Naive B cell (primary cell): Measurements from ENCODE around the gene CELF4. TPM values are rescaled to one million over a fixed set of nuclear protein-coding genes. Genes with fewer than 3 reads are reported as not detected.

Experiments used
- ATAC-seq, 2 donors: fragments of 150-1000 bp; cut with Tn5 transposase; 2 replicates each; pipeline ENCODE4 v1.10.0; 2021; ENCODE audit warnings: low read depth in 2 of 2, mild to moderate bottlenecking in 2 of 2, moderate library complexity in 2 of 2
- DNase-seq: peaks from one replicate; pipeline ENCODE4 v3.0.0; 2022
- H3K27ac Mint-ChIP-seq, 6 donors: one replicate each; pipeline ENCODE4 v1.8.0; 2020 to 2022; ENCODE audit warnings: mild to moderate bottlenecking in 6 of 6, mixed read lengths in 6 of 6, moderate library complexity in 5 of 6, inconsistent platforms in 2 of 6
- H3K27me3 Mint-ChIP-seq, 3 donors: one replicate each; pipeline ENCODE4 v1.8.0; 2021 to 2022; ENCODE audit warnings: mixed read lengths in 3 of 3, mild to moderate bottlenecking in 1 of 3
- H3K36me3 Mint-ChIP-seq, 2 donors: one replicate each; pipeline ENCODE4 v1.8.0; 2020 to 2022; ENCODE audit warnings: mixed read lengths in 2 of 2, inconsistent platforms in 1 of 2, mild to moderate bottlenecking in 1 of 2
- H3K4me1 Mint-ChIP-seq, 3 donors: one replicate each; pipeline ENCODE4 v1.8.0; 2020 to 2022; ENCODE audit warnings: mixed read lengths in 3 of 3, inconsistent platforms in 1 of 3, mild to moderate bottlenecking in 1 of 3, moderate library complexity in 1 of 3
- H3K4me3 Mint-ChIP-seq, 8 donors: one replicate each; pipeline ENCODE4 v1.8.0; 2020 to 2022; ENCODE audit warnings: mild to moderate bottlenecking in 8 of 8, mixed read lengths in 8 of 8, moderate library complexity in 8 of 8, inconsistent platforms in 2 of 8
- H3K9me3 Mint-ChIP-seq, 7 donors: one replicate each; pipeline ENCODE4 v1.8.0; 2020 to 2022; ENCODE audit warnings: mixed read lengths in 7 of 7, mild to moderate bottlenecking in 5 of 7, inconsistent platforms in 2 of 7, moderate library complexity in 1 of 7
- polyA plus RNA-seq, 6 donors: library from polyadenylated mRNA; unstranded; fragments of 300-500 nt; fragmentation: Illumina TruSeq; gene quantifications; one replicate each; pipeline ENCODE4 v1.2.3, GENCODE V29; 2021; ENCODE audit warnings: low read depth in 6 of 6

The CELF4 gene
- polyA plus RNA-seq, 6 donors from 2014 or later = 0.21 to 0.34 (median 0.24) TPM; not detected in 1

DNA sequence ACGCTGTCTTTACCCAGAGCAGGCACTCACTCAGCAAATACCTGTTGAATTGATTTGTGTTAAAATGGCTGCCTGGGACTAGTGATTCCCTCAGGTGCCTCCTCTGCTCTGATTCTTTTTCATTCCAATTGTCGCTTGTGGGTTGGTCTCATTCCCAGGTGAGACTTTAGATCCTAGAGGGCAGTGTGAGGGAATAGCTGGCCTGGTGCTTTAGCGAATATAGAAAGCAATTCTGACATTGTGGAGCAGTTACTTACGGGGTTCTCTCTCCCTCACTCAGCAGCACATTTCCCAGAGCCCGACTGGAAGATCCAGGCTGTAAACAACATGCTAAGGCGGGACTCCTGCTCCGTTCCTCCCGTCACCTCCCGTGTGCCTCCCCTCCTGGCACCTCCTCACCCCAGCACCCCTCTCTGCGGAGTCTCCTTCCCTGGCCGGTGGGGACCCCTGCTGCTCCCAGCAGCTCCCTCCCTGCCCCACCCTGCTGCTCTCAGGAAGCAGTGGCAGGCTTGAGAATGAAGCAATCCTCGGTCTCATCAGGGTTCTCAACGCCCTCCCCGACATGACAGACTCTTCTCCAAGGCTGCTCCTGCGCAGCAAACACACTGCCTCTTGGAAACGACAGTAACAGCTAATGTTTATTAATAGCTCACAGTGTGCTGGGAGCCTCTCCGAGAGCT, 26.9 kb downstream of the CELF4 start:
- no peak for ATAC-seq
- Mint-ChIP-seq H3K4me1 (peaks cover 0 to 6% (median 6%) of the 10 kb centered on the region in 3 donors), H3K27ac (no peak overlapping the region), H3K36me3 (no peaks in the 10 kb centered on the region), H3K27me3 (peaks cover 15 to 61% (median 34%) of the 10 kb centered on the region in 3 donors), H3K9me3 (peaks cover 0 to 2% (median 0%) of the 10 kb centered on the region in 7 donors), H3K4me3 (no peak overlapping the region)
- DNase-seq = no peak

DNA sequence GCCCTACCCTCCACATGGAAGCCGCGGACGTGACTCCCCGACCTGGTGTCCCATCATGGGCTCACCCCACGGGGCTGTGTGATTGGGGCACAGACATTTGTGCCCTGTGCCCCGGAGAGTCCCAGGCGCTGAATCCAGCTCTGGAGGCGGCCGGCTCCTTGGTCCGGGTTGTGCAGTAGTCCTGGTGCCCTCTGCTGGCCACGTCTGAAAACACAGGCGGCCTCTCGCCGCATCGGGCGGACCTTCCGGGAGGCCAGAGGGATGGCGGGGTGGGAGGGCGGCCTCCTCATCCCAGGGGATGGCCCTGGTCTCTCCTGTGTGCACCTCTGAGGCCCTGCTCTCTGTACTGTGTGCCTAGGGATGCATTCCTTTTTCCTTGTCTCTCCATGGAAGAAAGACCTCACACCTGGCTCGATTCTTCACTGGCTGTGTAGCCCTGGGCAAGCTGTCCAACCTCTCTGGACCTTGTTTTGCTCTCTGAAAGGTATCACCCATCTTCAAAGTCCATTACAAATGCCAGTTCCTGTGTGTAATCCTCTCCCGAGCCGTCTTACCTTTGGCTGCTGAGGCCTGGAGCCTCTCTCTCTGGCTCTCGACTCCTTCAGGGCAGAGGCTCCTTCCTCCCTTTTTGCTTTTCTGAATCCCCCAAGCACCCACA, 27.6 kb downstream of the CELF4 start:
- H3K4me1 Mint-ChIP-seq = peaks cover 0 to 6% (median 6%) of the 10 kb centered on the region in 3 donors

GRCh38 chr18:37536656-37537055, 28.9 kb downstream of the CELF4 start:
- DNase-seq = no peak
- ATAC-seq = no peak
- no peak overlapping the region for H3K4me3 Mint-ChIP-seq
- H3K4me1 Mint-ChIP-seq = peaks cover 0 to 6% (median 6%) of the 10 kb centered on the region in 3 donors
- H3K27me3 Mint-ChIP-seq = peaks cover 25 to 57% (median 40%) of the 10 kb centered on the region in 3 donors
- peaks cover 0 to 2% (median 0%) of the 10 kb centered on the region in 7 donors for H3K9me3 Mint-ChIP-seq
- no peaks in the 10 kb centered on the region for H3K36me3 Mint-ChIP-seq
- no peak overlapping the region for H3K27ac Mint-ChIP-seq

More for the DNA sequence above, 27.6 kb downstream of the CELF4 start:
- DNase-seq (no peak), ATAC-seq (no peak)
- Mint-ChIP-seq H3K27me3 (peaks cover 15 to 59% (median 34%) of the 10 kb centered on the region in 3 donors), H3K9me3 (peaks cover 0 to 2% (median 0%) of the 10 kb centered on the region in 7 donors), H3K27ac (no peak overlapping the region), H3K36me3 (no peaks in the 10 kb centered on the region), H3K4me3 (no peak overlapping the region)

DNA sequence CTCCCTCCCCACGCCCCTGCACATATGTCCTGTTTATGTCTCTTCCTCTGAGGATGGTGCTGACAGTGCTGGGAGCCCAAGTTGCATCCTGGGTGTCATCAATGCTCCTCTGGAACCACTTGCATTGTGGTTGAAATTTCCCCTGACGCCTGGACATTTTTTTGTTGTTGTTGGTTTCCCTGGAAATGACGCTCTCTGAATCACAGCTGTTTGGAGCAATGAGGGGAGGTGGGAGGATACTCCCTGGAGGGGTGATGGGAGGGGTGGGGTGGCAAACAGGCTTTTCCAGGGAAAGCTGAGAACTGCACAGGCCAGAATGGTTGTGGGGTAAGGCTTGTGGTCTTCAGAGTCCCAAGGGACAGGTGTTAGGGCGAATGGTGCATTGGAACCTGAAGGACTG, 29.6 kb downstream of the CELF4 start:
- H3K27ac Mint-ChIP-seq = no peak overlapping the region
- peaks cover 0 to 2% (median 0%) of the 10 kb centered on the region in 7 donors for H3K9me3 Mint-ChIP-seq
- DNase-seq (no peak), ATAC-seq (no peak)
- no peak overlapping the region for H3K4me3 Mint-ChIP-seq
- no peaks in the 10 kb centered on the region for H3K36me3 Mint-ChIP-seq
- peaks cover 29 to 53% (median 36%) of the 10 kb centered on the region in 3 donors for H3K27me3 Mint-ChIP-seq
- peaks cover 0 to 6% (median 6%) of the 10 kb centered on the region in 3 donors for H3K4me1 Mint-ChIP-seq

GRCh38 chr18:37534627-37535026, 31.0 kb downstream of the CELF4 start:
- DNase-seq (no peak), ATAC-seq (no peak)
- H3K4me1 Mint-ChIP-seq = peaks cover 4 to 10% (median 6%) of the 10 kb centered on the region in 3 donors
- H3K36me3 Mint-ChIP-seq = no peaks in the 10 kb centered on the region
- peaks cover 0 to 2% (median 0%) of the 10 kb centered on the region in 7 donors for H3K9me3 Mint-ChIP-seq
- no peak overlapping the region for H3K4me3 Mint-ChIP-seq
- peaks cover 23 to 48% (median 32%) of the 10 kb centered on the region in 3 donors for H3K27me3 Mint-ChIP-seq
- no peak overlapping the region for H3K27ac Mint-ChIP-seq

DNA sequence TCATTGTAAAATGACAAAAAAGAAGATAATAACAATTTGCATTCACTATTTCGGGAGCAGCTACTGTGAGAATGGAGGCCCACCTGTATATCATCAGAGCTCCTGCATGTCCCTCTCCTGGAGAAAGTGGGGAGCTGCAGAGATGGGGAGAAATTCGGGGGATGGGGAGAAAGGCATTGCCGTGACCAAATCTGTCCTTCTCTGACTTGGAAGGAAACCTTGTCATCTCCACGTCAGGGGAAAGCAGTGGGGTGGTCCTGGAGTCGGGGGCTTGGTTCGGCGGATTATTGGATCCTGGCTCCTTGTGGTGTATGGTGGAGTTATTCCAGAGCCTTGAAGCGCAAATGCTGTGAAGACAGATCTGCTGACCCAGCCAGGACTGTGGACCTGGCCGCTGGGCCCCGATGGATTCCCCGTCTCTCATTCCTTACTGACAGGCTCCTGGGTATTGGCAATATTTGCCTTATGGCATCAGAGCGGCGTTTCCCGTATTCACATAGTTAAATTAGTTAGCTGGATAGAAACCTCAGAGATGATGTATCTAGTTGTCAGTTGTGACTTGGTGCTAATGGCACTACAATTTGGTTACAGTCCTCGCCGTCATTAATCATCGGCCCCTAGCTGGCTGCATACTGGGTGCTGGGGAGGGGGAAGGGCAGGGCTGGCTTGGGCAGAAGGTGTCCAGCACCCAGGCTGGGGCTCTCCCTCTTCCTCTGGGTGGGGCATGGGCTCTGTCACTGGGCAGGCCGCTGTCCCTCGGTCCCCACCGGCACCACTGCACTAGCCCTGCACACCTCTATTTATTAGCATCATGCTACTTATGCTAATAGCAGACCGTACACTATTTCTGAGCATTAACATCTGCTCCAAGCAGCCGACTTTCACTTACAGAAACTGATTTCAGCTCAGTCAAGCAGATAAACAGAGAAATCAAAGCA, 31.7 kb downstream of the CELF4 start:
- H3K9me3 Mint-ChIP-seq = peaks cover 0 to 2% (median 0%) of the 10 kb centered on the region in 7 donors
- DNase-seq (no peak), ATAC-seq (no peak)

GRCh38 chr18:37532917-37533316, 32.7 kb downstream of the CELF4 start:
- Mint-ChIP-seq H3K27me3 (peaks cover 25 to 41% (median 30%) of the 10 kb centered on the region in 3 donors), H3K4me1 (peaks cover 0 to 5% (median 4%) of the 10 kb centered on the region in 3 donors), H3K4me3 (no peak overlapping the region), H3K27ac (no peak overlapping the region), H3K36me3 (no peaks in the 10 kb centered on the region), H3K9me3 (peaks cover 0 to 2% (median 0%) of the 10 kb centered on the region in 7 donors)
- ATAC-seq = no peak
- no peak for DNase-seq

More for the DNA sequence above, 31.7 kb downstream of the CELF4 start:
- H3K27ac Mint-ChIP-seq = no peak overlapping the region
- H3K27me3 Mint-ChIP-seq = peaks cover 23 to 50% (median 37%) of the 10 kb centered on the region in 3 donors
- H3K36me3 Mint-ChIP-seq = no peaks in the 10 kb centered on the region
- H3K4me3 Mint-ChIP-seq = no peak overlapping the region
- H3K4me1 Mint-ChIP-seq = peaks cover 4 to 10% (median 6%) of the 10 kb centered on the region in 3 donors

GRCh38 chr18:37529863-37530262, 35.7 kb downstream of the CELF4 start:
- Mint-ChIP-seq H3K27me3 (peaks cover 43 to 45% (median 44%) of the 10 kb centered on the region in 3 donors), H3K36me3 (peaks cover 0 to 5% of the 10 kb centered on the region in 2 donors), H3K9me3 (peaks cover 0 to 4% (median 0%) of the 10 kb centered on the region in 7 donors), H3K27ac (no peak overlapping the region), H3K4me3 (no peak overlapping the region), H3K4me1 (peaks cover 3 to 11% (median 7%) of the 10 kb centered on the region in 3 donors)
- no peak for ATAC-seq
- no peak for DNase-seq

GRCh38 chr18:37529296-37529695, 36.3 kb downstream of the CELF4 start:
- H3K27me3 Mint-ChIP-seq = peaks cover 45 to 50% (median 49%) of the 10 kb centered on the region in 3 donors
- H3K36me3 Mint-ChIP-seq = peaks cover 0 to 10% of the 10 kb centered on the region in 2 donors
- peaks cover 4 to 11% (median 8%) of the 10 kb centered on the region in 3 donors for H3K4me1 Mint-ChIP-seq
- ATAC-seq = no peak
- H3K27ac Mint-ChIP-seq = no peak overlapping the region
- peaks cover 0 to 4% (median 0%) of the 10 kb centered on the region in 7 donors for H3K9me3 Mint-ChIP-seq
- no peak overlapping the region for H3K4me3 Mint-ChIP-seq
- DNase-seq = no peak

DNA sequence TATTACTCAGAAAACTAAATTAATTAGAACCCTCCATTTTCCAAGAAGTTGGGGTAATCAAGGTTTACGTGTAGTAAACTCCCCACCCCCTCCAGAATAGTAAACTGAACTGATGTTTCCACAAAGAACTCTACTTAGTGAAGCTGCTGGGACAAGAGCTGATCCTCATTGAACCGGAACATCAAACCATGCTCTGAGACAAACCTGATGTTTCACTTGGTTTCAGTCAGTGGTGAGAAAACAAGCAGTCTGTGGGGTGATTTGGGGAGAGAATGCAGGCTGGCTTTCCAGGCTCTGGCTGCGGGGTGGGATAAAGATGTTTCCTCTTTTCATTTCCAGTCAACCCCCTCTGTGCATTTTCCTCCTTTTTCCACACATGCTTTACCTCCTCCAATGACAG, 38.2 kb downstream of the CELF4 start:
- Mint-ChIP-seq H3K4me1 (peaks cover 4 to 12% (median 8%) of the 10 kb centered on the region in 3 donors), H3K27ac (no peak overlapping the region), H3K27me3 (peaks cover 47 to 68% (median 67%) of the 10 kb centered on the region in 3 donors), H3K4me3 (no peak overlapping the region), H3K36me3 (peaks cover 0 to 16% of the 10 kb centered on the region in 2 donors), H3K9me3 (peaks cover 0 to 4% (median 0%) of the 10 kb centered on the region in 7 donors)
- no peak for ATAC-seq
- no peak for DNase-seq

- peaks cover 35 to 61% (median 58%) of the 10 kb centered on the region in 3 donors for H3K27me3 Mint-ChIP-seq
- no peak for ATAC-seq
- H3K4me3 Mint-ChIP-seq = peak overlapping the region in 1 of 8 donors; percentile 37
- H3K27ac Mint-ChIP-seq = no peak overlapping the region
- peaks cover 3 to 9% (median 4%) of the 10 kb centered on the region in 3 donors for H3K4me1 Mint-ChIP-seq
- peaks cover 0 to 16% of the 10 kb centered on the region in 2 donors for H3K36me3 Mint-ChIP-seq
- H3K9me3 Mint-ChIP-seq = peaks cover 0 to 4% (median 0%) of the 10 kb centered on the region in 7 donors
- DNase-seq = no peak
Measured at GRCh38 chr18:37525262-37525585, 40.4 kb downstream of the CELF4 start.

DNA sequence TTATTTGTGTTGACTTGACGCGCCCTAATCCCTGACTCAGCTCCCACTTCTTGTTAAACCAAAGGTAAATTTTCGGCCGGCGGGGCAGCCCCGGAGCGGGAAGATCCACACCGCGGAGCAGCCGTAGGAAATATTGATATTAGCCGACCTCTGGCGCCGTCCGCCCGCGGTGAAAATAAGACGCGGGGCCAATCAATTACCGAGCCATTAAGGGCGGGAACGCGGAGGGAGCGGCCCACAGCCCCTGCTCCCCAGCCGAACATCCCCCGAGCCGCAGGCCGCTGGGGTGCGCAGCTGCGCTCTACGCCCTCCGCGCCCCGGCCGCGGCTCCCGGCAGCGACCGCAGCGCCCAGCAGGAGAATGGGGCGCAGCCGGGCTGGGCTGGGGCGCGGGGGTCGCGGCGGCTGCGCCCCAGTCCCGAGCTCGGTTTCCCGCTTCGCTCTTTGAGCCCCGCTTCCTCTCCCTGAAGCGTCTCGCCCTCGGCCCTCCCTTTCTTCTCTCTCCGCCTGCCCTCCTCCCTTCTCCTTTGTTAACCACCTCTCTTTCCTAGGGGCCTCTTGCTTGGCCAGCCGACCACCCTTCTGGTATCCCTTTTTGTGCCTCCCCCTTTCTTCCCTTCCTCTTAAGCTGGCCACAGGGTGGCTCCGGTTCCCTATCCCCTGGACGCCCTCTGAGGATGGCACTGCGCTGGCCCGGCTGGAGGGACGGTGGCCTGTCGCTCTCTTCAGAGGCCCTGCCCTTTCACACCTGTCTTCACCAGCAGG, 40.9 kb downstream of the CELF4 start:
- peaks cover 0 to 16% of the 10 kb centered on the region in 2 donors for H3K36me3 Mint-ChIP-seq
- H3K4me3 Mint-ChIP-seq = no peak overlapping the region
- DNase-seq = no peak
- no peak for ATAC-seq
- peaks cover 3 to 8% (median 4%) of the 10 kb centered on the region in 3 donors for H3K4me1 Mint-ChIP-seq
- peaks cover 0 to 4% (median 0%) of the 10 kb centered on the region in 7 donors for H3K9me3 Mint-ChIP-seq
- peaks cover 35 to 61% (median 58%) of the 10 kb centered on the region in 3 donors for H3K27me3 Mint-ChIP-seq
- no peak overlapping the region for H3K27ac Mint-ChIP-seq
